ENCODE measurements around the gene HOXB6.

GRCh38 chr17:48567209-48567608, 37.6 kb downstream of the HOXB6 start:
- no peak for TF ChIP-seq INSM2 (tag by site-specific recombination; IDR thresholded peaks at IDR 0.05)
- no peak for TF ChIP-seq CTCF (tag by site-specific recombination; IDR thresholded peaks at IDR 0.05)
- TF ChIP-seq SP2 (tag by site-specific recombination; IDR thresholded peaks at IDR 0.05), result no peak
- TF ChIP-seq ZBTB20 (tag by site-specific recombination; IDR thresholded peaks at IDR 0.05), result no peak
